ENCODE results near the gene KIAA1328. TPM values are rescaled to one million over a fixed set of nuclear protein-coding genes. Genes with fewer than 3 reads are reported as not detected.

Gene KIAA1328
- total RNA-seq, 1 experiment from 2014 or later = 2.8 TPM

DNA sequence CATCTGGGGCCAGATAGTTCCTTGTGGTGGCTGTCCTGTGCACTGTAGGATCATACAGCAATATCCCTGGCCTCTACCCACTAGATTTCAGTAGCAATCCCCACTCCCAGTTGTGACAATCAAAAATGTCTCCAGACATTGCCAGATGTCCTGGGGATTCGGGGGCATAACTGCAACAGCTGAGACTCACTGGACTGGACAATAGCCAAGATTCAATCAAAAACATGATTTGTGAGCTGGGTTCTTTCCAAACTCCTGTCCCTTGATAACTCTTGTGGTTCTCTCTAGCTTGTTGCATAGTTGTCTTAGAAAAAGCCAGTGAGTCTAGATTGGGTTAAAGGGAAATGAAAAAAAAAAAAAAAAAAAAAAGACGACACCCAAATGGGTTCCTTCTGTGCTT is 443.3 kb downstream of the KIAA1328 start:
- H3K27me3 ChIP-seq (ENCODE audit: control insufficient read depth, insufficient read depth, low read length) = peaks cover 8% of the 10 kb centered on the region; the same call in 1 of the 2 replicates
- no peak overlapping the region for H3K4me3 ChIP-seq (ENCODE audit: insufficient read depth, low read depth, low read length)
- no peak for DNase-seq
- no peaks in the 10 kb centered on the region for H3K36me3 ChIP-seq (replicated peaks; ENCODE audit: control insufficient read depth, insufficient read depth, low read length)

DNA sequence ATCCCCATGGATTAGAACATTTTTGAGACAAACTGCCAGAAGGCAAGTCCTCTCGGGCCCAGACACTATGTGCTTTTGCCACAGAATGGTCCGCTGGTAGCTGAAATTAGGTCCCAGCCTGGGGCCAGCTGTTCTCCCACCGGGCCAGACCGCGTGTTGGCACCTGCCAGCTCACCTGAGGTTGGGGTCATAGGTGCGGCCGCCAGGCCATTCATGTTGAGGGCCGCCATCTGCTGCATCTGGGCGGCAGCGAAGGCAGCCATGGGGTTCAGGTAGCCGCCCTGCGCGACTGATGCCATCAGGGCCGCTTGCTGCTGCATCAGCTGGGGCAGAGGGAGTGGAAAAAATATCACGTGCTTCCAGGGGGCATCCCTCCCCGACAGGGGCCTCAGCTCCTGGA is 443.9 kb downstream of the KIAA1328 start:
- H3K27me3 ChIP-seq (ENCODE audit: control insufficient read depth, insufficient read depth, low read length) = peaks cover 8% of the 10 kb centered on the region; the same call in 1 of the 2 replicates
- H3K36me3 ChIP-seq (replicated peaks; ENCODE audit: control insufficient read depth, insufficient read depth, low read length) = no peaks in the 10 kb centered on the region
- DNase-seq = peak; percentile 20
- no peak overlapping the region for H3K4me3 ChIP-seq (ENCODE audit: insufficient read depth, low read depth, low read length)

DNA sequence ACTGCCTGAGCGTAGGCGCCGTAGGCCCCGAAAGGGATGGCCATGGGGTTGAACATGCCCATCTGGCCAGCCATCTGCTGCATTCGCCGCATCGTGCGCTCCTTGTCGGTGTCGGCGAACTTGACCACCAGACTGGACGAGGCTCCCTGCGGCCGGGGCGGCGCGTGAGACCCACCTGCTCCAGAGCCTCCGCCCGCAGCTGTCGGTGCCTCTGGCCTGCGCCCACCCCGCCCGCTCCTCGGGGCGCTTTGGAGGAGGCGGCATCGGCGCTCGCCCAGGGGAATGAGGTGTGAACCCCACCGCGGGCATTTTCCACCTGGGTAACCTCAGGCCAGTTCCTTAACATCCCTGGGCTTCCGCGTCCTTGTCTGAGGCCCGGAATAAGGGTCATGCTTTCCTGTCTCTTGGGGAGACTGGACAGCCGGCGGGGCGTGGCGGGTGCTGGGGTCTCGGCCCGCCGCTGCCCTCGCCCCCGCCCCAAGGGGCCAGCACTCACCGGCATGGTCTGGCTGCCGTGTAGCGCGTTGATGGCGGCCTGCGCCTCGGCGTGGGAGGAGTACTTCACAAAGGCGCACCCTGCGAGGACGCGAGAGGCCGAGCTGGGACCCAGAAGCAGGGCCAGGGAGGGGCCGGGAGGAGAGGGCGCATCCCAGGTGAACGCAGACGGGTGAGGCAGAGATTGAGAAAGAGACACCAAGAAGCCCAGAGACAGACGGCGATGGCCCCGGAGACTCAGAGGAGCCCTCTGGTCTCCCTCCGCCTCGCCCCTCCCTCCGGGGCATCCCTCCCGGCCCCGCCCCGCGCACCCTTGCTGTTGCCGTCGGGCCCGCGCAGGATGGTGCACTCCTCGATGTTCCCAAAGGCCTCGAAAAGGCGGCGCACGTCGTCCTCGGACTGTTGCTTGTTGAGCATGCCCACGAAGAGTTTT is 445.6 kb downstream of the KIAA1328 start:
- no peak for DNase-seq
- Histone ChIP-seq H3K27me3 (ENCODE audit: control insufficient read depth, insufficient read depth, low read length) (peaks cover 8% of the 10 kb centered on the region; the same call in 1 of the 2 replicates), H3K4me3 (ENCODE audit: insufficient read depth, low read depth, low read length) (peak overlapping the region; percentile 8; the same call in 1 of the 2 replicates), H3K36me3 (replicated peaks; ENCODE audit: control insufficient read depth, insufficient read depth, low read length) (no peaks in the 10 kb centered on the region)

DNA sequence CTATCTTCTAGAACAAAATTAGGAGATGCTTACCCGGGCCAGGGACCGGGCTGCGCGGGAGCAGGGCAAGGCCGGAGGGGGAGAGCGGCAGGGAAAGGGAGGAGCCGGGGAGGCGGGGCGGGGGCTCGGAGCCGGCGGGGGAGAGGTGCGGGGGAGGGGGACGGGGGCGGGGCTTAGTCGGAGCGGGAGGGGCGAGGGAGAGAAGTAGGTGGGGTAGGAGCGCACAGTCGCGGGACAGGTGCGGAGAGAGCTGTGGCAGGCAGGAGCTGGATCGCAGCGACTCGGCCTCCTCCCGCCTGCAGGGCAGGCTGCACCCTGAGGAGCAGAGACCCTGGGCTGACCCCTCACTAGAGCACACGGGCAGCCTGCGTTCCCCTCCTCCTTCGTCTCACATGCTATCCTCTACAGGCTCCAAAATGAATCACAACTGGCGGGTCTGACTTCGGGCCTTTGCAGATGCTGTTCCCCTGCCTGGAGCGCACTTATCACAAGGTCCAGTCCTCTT is 446.4 kb downstream of the KIAA1328 start:
- H3K4me3 ChIP-seq (ENCODE audit: insufficient read depth, low read depth, low read length) = peak overlapping the region; percentile 8
- peak; percentile 95 for DNase-seq

DNA sequence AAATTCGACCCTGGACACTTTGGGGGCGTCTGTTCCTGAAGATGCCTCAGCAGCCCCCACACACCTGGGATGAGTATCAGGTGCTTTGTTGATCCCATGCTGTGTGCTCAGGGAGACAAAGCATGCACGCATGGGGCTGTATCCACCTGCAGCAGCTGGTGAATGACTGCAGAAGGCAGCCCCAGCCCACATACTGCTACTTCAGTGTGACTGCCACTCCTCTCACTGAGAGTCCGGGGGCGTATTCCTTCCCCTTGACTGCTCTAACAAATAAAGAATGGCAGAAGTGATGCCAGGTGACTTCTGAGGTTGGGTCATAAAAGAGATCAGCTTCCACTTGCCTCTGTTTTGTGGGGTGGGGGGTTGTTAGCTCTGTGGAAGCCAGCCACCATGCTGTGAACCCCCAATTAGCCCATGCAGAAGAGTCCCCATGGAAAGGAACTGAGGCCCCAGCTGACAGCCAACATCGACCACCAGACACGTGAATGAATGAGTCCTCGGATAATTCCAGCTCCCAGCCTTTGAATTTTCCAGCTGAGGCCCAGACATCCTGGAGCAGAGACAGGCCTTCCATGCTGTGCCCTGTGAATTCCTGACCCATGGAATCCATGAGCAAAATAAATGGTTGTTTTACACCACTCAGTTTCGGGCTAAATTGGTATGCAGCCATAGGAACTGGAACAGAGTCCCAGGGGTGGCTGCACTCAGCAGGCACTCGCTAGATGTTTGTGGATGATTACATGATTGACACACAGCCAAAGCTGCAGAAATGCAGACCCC is 447.4 kb downstream of the KIAA1328 start:
- Histone ChIP-seq H3K27me3 (ENCODE audit: control insufficient read depth, insufficient read depth, low read length) (peaks cover 8% of the 10 kb centered on the region; the same call in 1 of the 2 replicates), H3K4me3 (ENCODE audit: insufficient read depth, low read depth, low read length) (no peak overlapping the region), H3K36me3 (replicated peaks; ENCODE audit: control insufficient read depth, insufficient read depth, low read length) (no peaks in the 10 kb centered on the region)
- DNase-seq = peak; percentile 69

More for the DNA sequence above, 446.4 kb downstream of the KIAA1328 start:
- Histone ChIP-seq H3K27me3 (ENCODE audit: control insufficient read depth, insufficient read depth, low read length) (peaks cover 8% of the 10 kb centered on the region; the same call in 1 of the 2 replicates), H3K36me3 (replicated peaks; ENCODE audit: control insufficient read depth, insufficient read depth, low read length) (no peaks in the 10 kb centered on the region)

DNA sequence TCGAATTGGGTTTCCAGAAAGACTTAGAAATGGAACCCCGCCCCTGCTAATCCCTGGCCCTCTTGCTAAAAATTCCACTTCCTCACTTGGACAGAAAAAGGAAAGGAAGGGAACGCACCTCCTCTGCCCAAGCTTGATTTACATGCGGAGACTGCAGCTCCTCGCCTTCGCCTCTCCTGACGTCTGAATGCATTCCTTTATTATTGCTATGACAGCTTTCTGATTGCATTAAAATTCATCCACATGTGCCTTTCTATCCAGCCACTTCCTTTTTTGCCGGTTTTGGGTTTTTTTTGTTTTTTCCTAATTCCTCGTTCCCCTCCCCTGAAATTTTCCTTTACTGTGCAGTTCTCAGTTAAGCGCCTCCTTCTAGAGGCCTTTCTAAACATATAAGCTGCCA is 448.9 kb downstream of the KIAA1328 start:
- no peak overlapping the region for H3K4me3 ChIP-seq (ENCODE audit: insufficient read depth, low read depth, low read length)
- H3K36me3 ChIP-seq (replicated peaks; ENCODE audit: control insufficient read depth, insufficient read depth, low read length) = no peaks in the 10 kb centered on the region
- peaks cover 8% of the 10 kb centered on the region; the same call in 1 of the 2 replicates for H3K27me3 ChIP-seq (ENCODE audit: control insufficient read depth, insufficient read depth, low read length)
- no peak for DNase-seq

Other genes with a start within 250 kb of the KIAA1328 start
- gene TPGS2, start 125 bp upstream of the KIAA1328 start, total RNA-seq (2014; rRNA removed; shearing (Covaris generic)) = 146 and 151 TPM in 2 replicates